Measurements from ENCODE around the gene C5orf46. TPM values are rescaled to one million over a fixed set of nuclear protein-coding genes. Genes with fewer than 3 reads are reported as not detected.

Gene C5orf46
- polyA plus RNA-seq, 1 of the 3 experiments (the other 2 are of a cell fraction): 4.1 TPM

DNA sequence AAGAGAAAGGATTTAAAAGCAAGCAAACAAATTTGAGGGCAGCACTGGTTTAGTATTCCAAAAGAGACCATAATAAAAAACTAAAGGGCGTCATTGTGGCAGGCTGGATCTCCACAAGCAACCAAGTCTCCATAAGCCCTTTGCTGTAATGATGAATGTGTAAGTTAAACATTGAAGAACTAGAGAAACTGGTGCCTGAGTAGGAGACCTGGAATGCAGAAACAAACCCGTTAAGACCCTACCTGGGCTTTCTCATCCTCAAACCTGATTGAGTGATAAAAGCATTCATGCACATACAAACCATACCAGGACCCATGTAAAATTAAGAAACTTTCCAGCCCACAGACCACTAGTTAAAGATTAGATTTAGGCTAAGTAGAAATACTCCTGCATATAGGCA, 29.7 kb downstream of the C5orf46 start (continued):
- TF ChIP-seq, protein P1, sequence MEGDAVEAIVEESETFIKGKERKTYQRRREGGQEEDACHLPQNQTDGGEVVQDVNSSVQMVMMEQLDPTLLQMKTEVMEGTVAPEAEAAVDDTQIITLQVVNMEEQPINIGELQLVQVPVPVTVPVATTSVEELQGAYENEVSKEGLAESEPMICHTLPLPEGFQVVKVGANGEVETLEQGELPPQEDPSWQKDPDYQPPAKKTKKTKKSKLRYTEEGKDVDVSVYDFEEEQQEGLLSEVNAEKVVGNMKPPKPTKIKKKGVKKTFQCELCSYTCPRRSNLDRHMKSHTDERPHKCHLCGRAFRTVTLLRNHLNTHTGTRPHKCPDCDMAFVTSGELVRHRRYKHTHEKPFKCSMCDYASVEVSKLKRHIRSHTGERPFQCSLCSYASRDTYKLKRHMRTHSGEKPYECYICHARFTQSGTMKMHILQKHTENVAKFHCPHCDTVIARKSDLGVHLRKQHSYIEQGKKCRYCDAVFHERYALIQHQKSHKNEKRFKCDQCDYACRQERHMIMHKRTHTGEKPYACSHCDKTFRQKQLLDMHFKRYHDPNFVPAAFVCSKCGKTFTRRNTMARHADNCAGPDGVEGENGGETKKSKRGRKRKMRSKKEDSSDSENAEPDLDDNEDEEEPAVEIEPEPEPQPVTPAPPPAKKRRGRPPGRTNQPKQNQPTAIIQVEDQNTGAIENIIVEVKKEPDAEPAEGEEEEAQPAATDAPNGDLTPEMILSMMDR (IDR thresholded peaks at IDR 0.05): no peak
- no peak for TF ChIP-seq RFX5 (IDR thresholded peaks at IDR 0.05; ENCODE audit: low read length)

GRCh38 chr5:147876141-147876540, 30.2 kb downstream of the C5orf46 start:
- no peak for DNase-seq
- no peaks in the 10 kb centered on the region for H4K20me1 ChIP-seq (ENCODE audit: insufficient read depth)
- no peak overlapping the region for H3K27ac ChIP-seq (ENCODE audit: low read depth in 2 of 2, low read length in 1 of 2)
- H3K27me3 ChIP-seq (ENCODE audit: insufficient read depth): no peaks in the 10 kb centered on the region
- no peak overlapping the region for H3K9ac ChIP-seq
- H2AFZ ChIP-seq (ENCODE audit: low read depth): no peak overlapping the region
- H3K4me1 ChIP-seq (ENCODE audit: control insufficient read depth in 1 of 2, insufficient read depth in 2 of 2, low read depth in 1 of 2, low read length in 1 of 2): no peaks in the 10 kb centered on the region
- no peaks in the 10 kb centered on the region for H3K79me2 ChIP-seq (ENCODE audit: insufficient read depth)
- TF ChIP-seq POLR2AphosphoS5 (IDR thresholded peaks at IDR 0.05; ENCODE audit: low read depth, low read length) (no peak), SMC3 (IDR thresholded peaks at IDR 0.05; ENCODE audit: low read depth, low read length) (no peak), FOXJ3 (CRISPR knock-in tag; IDR thresholded peaks at IDR 0.05) (no peak), GATA2 (CRISPR knock-in tag; IDR thresholded peaks at IDR 0.05) (no peak), EP300 (IDR thresholded peaks at IDR 0.05; ENCODE audit: borderline replicate concordance in 1 of 2, low read depth in 1 of 2, low read length in 1 of 2) (no peak), PBX3 (IDR thresholded peaks at IDR 0.05) (no peak), GABPA (IDR thresholded peaks at IDR 0.05; ENCODE audit: low read depth) (no peak), NRF1 (IDR thresholded peaks at IDR 0.05; ENCODE audit: low read depth, low read length) (no peak), ELF1 (IDR thresholded peaks at IDR 0.05) (no peak), CHD2 (IDR thresholded peaks at IDR 0.05; ENCODE audit: low read length, partially characterized antibody) (no peak), YY1 (IDR thresholded peaks at IDR 0.05; ENCODE audit: low read depth) (no peak), MXI1 (IDR thresholded peaks at IDR 0.05; ENCODE audit: low read depth, low read length) (no peak), IRF3 (IDR thresholded peaks at IDR 0.05; ENCODE audit: low read depth, low read length) (no peak), MEF2A (IDR thresholded peaks at IDR 0.05; ENCODE audit: borderline replicate concordance, low read depth) (no peak), SIN3A (IDR thresholded peaks at IDR 0.05; ENCODE audit: borderline replicate concordance, low read depth, low read length) (no peak)
- TF ChIP-seq, protein P2, sequence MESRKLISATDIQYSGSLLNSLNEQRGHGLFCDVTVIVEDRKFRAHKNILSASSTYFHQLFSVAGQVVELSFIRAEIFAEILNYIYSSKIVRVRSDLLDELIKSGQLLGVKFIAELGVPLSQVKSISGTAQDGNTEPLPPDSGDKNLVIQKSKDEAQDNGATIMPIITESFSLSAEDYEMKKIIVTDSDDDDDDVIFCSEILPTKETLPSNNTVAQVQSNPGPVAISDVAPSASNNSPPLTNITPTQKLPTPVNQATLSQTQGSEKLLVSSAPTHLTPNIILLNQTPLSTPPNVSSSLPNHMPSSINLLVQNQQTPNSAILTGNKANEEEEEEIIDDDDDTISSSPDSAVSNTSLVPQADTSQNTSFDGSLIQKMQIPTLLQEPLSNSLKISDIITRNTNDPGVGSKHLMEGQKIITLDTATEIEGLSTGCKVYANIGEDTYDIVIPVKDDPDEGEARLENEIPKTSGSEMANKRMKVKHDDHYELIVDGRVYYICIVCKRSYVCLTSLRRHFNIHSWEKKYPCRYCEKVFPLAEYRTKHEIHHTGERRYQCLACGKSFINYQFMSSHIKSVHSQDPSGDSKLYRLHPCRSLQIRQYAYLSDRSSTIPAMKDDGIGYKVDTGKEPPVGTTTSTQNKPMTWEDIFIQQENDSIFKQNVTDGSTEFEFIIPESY (IDR thresholded peaks at IDR 0.05; ENCODE audit: borderline replicate concordance, low read depth): no peak
- no peak overlapping the region for H3K4me2 ChIP-seq
- H3K9me2 ChIP-seq: no peaks in the 10 kb centered on the region
- no peaks in the 10 kb centered on the region for H3K36me3 ChIP-seq (replicated peaks in 1 of 2; ENCODE audit: control insufficient read depth in 1 of 2, insufficient read depth in 2 of 2, low read length in 1 of 2)
- no peaks in the 10 kb centered on the region for H3K9me3 ChIP-seq
- ChIA-PET POLR2A (no interaction called here), CTCF (interaction anchor here (0.7 to 0.9 kb wide), 2 partner anchors 11 to 25 kb away, joined by 3 read pairs; no protein-coding TSS in a partner anchor)
- H3F3A ChIP-seq (replicated peaks; ENCODE audit: insufficient read depth): no peaks in the 10 kb centered on the region
- H3K4me3 ChIP-seq (ENCODE audit: low read depth in 2 of 2, low read length in 1 of 2): no peak overlapping the region
